Measurements from ENCODE around the gene THNSL1. TPM values are rescaled to one million over a fixed set of nuclear protein-coding genes. Genes with fewer than 3 reads are reported as not detected.

Gene THNSL1
- total RNA-seq, 1 experiment from 2014 or later = 3.0 TPM

GRCh38 chr10:24993237-24993958, 23.0 kb upstream of the THNSL1 start:
- Histone ChIP-seq H3K4me3 (ENCODE audit: low read depth in 2 of 2, low read length in 2 of 2) (no peak overlapping the region), H3K36me3 (ENCODE audit: control insufficient read depth, insufficient read depth, low read length) (no peaks in the 10 kb centered on the region), H3K9me3 (ENCODE audit: control insufficient read depth, insufficient read depth, low read depth, low read length) (no peaks in the 10 kb centered on the region), H3K27me3 (ENCODE audit: control insufficient read depth, insufficient read depth, low read length) (no peaks in the 10 kb centered on the region), H3K4me1 (ENCODE audit: control insufficient read depth, insufficient read depth, low read length) (no peaks in the 10 kb centered on the region), H3K27ac (ENCODE audit: low read length) (no peak overlapping the region)
- BruUV-seq (replicated peaks) = no TSS peak
- POLR2A ChIA-PET = no interaction called here
- CTCF ChIA-PET = no interaction called here
- ATAC-seq = no peak
- TF ChIP-seq CTCF (IDR thresholded peaks at IDR 0.05) (no peak), SIN3A (IDR thresholded peaks at IDR 0.05; ENCODE audit: borderline replicate concordance, insufficient read depth, low read depth, low read length) (no peak), POLR2AphosphoS5 (IDR thresholded peaks at IDR 0.05; ENCODE audit: low read depth, low read length) (no peak), REST (IDR thresholded peaks at IDR 0.05; ENCODE audit: insufficient read depth in 1 of 2, low read depth in 2 of 2, low read length in 1 of 2) (no peak), TCF7L2 (IDR thresholded peaks at IDR 0.05; ENCODE audit: low read depth, low read length) (no peak)
- no peak for DNase-seq (ENCODE audit: low read depth, low spot score)
- in situ Hi-C loops (cut with HindIII; ENCODE audit: low pct_unique_long_range_greater_than_20kb, low sequenced_read_pairs) = no loop called here
- intact Hi-C loops (cut with micrococcal nuclease; ENCODE audit: unreplicated experiment) = loop anchor here (10.0 kb wide), 1 partner anchor 349 kb away; no protein-coding TSS in a partner anchor

GRCh38 chr10:24995072-24995471, 21.3 kb upstream of the THNSL1 start:
- Histone ChIP-seq H3K4me3 (ENCODE audit: low read depth in 2 of 2, low read length in 2 of 2) (no peak overlapping the region), H3K4me1 (ENCODE audit: control insufficient read depth, insufficient read depth, low read length) (no peaks in the 10 kb centered on the region), H3K27ac (ENCODE audit: low read length) (no peak overlapping the region), H3K27me3 (ENCODE audit: control insufficient read depth, insufficient read depth, low read length) (no peaks in the 10 kb centered on the region), H3K36me3 (ENCODE audit: control insufficient read depth, insufficient read depth, low read length) (no peaks in the 10 kb centered on the region; the same call in 1 of the 2 replicates), H3K9me3 (ENCODE audit: control insufficient read depth, insufficient read depth, low read depth, low read length) (no peaks in the 10 kb centered on the region)
- CTCF ChIA-PET = no interaction called here
- DNase-seq (ENCODE audit: low read depth, low spot score) = no peak
- no TSS peak for BruUV-seq (replicated peaks)
- no peak for TF ChIP-seq SIN3A (IDR thresholded peaks at IDR 0.05; ENCODE audit: borderline replicate concordance, insufficient read depth, low read depth, low read length)
- TF ChIP-seq TCF7L2 (IDR thresholded peaks at IDR 0.05; ENCODE audit: low read depth, low read length) = no peak
- TF ChIP-seq REST (IDR thresholded peaks at IDR 0.05; ENCODE audit: insufficient read depth in 1 of 2, low read depth in 2 of 2, low read length in 1 of 2) = no peak
- TF ChIP-seq POLR2AphosphoS5 (IDR thresholded peaks at IDR 0.05; ENCODE audit: low read depth, low read length) = no peak
- no peak for TF ChIP-seq CTCF (IDR thresholded peaks at IDR 0.05)
- intact Hi-C loops (cut with micrococcal nuclease; ENCODE audit: unreplicated experiment) (loop anchor here (10.0 kb wide), 1 partner anchor 350 kb away; no protein-coding TSS in a partner anchor), in situ Hi-C loops (cut with HindIII; ENCODE audit: low pct_unique_long_range_greater_than_20kb, low sequenced_read_pairs) (no loop called here)
- POLR2A ChIA-PET = no interaction called here
- no peak for ATAC-seq

Measured in Panc1 (cell line).